GM12878 (cell line): Measurements from ENCODE around the gene CXorf65. TPM values are rescaled to one million over a fixed set of nuclear protein-coding genes. Genes with fewer than 3 reads are reported as not detected.

Experiments used
- CHD4 ChIP-seq: fragments of 200-600 bp; sonication (generic); IDR thresholded peaks from 2 replicates; pipeline ENCODE4 v1.6.1; 2016; ENCODE audit warnings: mild to moderate bottlenecking
- FOXM1 ChIP-seq: IDR thresholded peaks from 2 replicates; pipeline ENCODE4 v1.6.1; 2012; ENCODE audit warnings: low read depth, mild to moderate bottlenecking, inconsistent platforms, low read length, moderate library complexity
- SMARCA5 ChIP-seq: fragments of 450-650 bp; IDR thresholded peaks from 2 replicates; pipeline ENCODE4 v1.6.1; 2017; ENCODE audit warnings: mild to moderate bottlenecking
- SREBF1 ChIP-seq: IDR thresholded peaks from 2 replicates; pipeline ENCODE4 v1.6.1; 2012; ENCODE audit warnings: mild to moderate bottlenecking, low read length
- ZBED1 ChIP-seq: IDR thresholded peaks from 2 replicates; pipeline ENCODE4 v1.6.1; 2016; ENCODE audit warnings: borderline replicate concordance
- polyA plus RNA-seq, 11 experiments: library from polyadenylated mRNA; depleted of rRNA in 4 of 11; unstranded in 6 of 11; stranded (reverse) in 5 of 11; fragments of >200 nt; fragmentation: Nextera tagmentation in 4 of 11; fragmentation: Illumina TruSeq in 1 of 11; extraction: Ambion mirVana in 4 of 11; extraction: Trizol in 1 of 11; gene quantifications; 1 replicate in 1 of 11; 2 replicates in 10 of 11; pipeline versions ENCODE4 v1.2.1 to v1.2.3, GENCODE V29; 2011 to 2016; ENCODE audit warnings: inconsistent platforms in 2 of 11, missing spikeins in 2 of 11, low read depth in 1 of 11
- total RNA-seq, 4 experiments: library from RNA; depleted of rRNA in 3 of 4; stranded (reverse); fragments of >200 nt in 3 of 4; fragmentation: Illumina TruSeq in 1 of 4; extraction: Trizol in 1 of 4; gene quantifications; 2 replicates each; pipeline versions ENCODE4 v1.2.1 to v1.2.3, GENCODE V29; 2013 to 2021
- TF ChIP-seq, protein P1 (sequence below): fragments of 450-650 bp; IDR thresholded peaks from 2 replicates; pipeline ENCODE4 v1.6.1; 2017; ENCODE audit warnings: mild to moderate bottlenecking, moderate library complexity
- TF ChIP-seq, protein P2 (sequence below): IDR thresholded peaks from 2 replicates; pipeline ENCODE4 v1.6.1; 2012; ENCODE audit warnings: improper control_type of control experiment, low read depth, low read length; ENCODE audit not compliant: insufficient replicate concordance

Gene CXorf65
- total and polyA plus RNA-seq, 10 of the 15 experiments (the other 5 are each of a cell fraction or from before 2014, with no cell fraction given) = 0.82 to 4.8 (median 2.3) TPM

DNA sequence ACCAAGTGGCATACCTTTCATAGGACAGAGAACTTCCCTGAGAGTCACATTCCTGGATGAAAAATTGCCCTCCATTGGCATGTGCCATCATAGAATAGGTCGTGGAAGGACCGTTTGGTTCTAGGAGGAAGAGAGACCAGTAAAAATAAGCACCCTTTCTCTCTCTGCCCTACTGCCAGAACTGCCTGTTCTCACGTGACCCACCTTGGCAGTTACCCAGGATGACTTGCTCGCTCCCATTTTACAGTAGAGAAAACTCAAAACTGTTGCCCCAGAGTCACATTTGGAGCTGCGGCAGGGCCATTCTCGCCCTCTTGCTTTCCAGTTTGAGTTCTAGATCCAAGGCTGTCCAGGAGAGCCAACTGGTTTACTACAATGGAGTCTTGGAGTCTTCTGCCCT is 37.0 kb upstream of the CXorf65 start (continued):
- TF ChIP-seq, protein P1, sequence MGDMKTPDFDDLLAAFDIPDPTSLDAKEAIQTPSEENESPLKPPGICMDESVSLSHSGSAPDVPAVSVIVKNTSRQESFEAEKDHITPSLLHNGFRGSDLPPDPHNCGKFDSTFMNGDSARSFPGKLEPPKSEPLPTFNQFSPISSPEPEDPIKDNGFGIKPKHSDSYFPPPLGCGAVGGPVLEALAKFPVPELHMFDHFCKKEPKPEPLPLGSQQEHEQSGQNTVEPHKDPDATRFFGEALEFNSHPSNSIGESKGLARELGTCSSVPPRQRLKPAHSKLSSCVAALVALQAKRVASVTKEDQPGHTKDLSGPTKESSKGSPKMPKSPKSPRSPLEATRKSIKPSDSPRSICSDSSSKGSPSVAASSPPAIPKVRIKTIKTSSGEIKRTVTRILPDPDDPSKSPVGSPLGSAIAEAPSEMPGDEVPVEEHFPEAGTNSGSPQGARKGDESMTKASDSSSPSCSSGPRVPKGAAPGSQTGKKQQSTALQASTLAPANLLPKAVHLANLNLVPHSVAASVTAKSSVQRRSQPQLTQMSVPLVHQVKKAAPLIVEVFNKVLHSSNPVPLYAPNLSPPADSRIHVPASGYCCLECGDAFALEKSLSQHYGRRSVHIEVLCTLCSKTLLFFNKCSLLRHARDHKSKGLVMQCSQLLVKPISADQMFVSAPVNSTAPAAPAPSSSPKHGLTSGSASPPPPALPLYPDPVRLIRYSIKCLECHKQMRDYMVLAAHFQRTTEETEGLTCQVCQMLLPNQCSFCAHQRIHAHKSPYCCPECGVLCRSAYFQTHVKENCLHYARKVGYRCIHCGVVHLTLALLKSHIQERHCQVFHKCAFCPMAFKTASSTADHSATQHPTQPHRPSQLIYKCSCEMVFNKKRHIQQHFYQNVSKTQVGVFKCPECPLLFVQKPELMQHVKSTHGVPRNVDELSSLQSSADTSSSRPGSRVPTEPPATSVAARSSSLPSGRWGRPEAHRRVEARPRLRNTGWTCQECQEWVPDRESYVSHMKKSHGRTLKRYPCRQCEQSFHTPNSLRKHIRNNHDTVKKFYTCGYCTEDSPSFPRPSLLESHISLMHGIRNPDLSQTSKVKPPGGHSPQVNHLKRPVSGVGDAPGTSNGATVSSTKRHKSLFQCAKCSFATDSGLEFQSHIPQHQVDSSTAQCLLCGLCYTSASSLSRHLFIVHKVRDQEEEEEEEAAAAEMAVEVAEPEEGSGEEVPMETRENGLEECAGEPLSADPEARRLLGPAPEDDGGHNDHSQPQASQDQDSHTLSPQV = no peak
- TF ChIP-seq FOXM1 (no peak), SREBF1 (no peak), ZBED1 (no peak), CHD4 (no peak), SMARCA5 (no peak)
- TF ChIP-seq, protein P2, sequence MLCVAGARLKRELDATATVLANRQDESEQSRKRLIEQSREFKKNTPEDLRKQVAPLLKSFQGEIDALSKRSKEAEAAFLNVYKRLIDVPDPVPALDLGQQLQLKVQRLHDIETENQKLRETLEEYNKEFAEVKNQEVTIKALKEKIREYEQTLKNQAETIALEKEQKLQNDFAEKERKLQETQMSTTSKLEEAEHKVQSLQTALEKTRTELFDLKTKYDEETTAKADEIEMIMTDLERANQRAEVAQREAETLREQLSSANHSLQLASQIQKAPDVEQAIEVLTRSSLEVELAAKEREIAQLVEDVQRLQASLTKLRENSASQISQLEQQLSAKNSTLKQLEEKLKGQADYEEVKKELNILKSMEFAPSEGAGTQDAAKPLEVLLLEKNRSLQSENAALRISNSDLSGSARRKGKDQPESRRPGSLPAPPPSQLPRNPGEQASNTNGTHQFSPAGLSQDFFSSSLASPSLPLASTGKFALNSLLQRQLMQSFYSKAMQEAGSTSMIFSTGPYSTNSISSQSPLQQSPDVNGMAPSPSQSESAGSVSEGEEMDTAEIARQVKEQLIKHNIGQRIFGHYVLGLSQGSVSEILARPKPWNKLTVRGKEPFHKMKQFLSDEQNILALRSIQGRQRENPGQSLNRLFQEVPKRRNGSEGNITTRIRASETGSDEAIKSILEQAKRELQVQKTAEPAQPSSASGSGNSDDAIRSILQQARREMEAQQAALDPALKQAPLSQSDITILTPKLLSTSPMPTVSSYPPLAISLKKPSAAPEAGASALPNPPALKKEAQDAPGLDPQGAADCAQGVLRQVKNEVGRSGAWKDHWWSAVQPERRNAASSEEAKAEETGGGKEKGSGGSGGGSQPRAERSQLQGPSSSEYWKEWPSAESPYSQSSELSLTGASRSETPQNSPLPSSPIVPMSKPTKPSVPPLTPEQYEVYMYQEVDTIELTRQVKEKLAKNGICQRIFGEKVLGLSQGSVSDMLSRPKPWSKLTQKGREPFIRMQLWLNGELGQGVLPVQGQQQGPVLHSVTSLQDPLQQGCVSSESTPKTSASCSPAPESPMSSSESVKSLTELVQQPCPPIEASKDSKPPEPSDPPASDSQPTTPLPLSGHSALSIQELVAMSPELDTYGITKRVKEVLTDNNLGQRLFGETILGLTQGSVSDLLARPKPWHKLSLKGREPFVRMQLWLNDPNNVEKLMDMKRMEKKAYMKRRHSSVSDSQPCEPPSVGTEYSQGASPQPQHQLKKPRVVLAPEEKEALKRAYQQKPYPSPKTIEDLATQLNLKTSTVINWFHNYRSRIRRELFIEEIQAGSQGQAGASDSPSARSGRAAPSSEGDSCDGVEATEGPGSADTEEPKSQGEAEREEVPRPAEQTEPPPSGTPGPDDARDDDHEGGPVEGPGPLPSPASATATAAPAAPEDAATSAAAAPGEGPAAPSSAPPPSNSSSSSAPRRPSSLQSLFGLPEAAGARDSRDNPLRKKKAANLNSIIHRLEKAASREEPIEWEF = no peak
